HepG2 (cell line): ENCODE results near the gene TIPRL. TPM values are rescaled to one million over a fixed set of nuclear protein-coding genes. Genes with fewer than 3 reads are reported as not detected.

ENCODE experiments used
- ADNP ChIP-seq: sonication (generic); formaldehyde crosslinking; IDR thresholded peaks from 2 replicates; pipeline ENCODE4 v1.4.0; 2020; ENCODE audit warnings: missing genetic modification reagents
- ARNTL ChIP-seq: sonication (generic); formaldehyde crosslinking; IDR thresholded peaks from 2 replicates; pipeline ENCODE4 v1.4.0; 2020; ENCODE audit warnings: mild to moderate bottlenecking, missing genetic modification reagents
- KLF13 ChIP-seq: sonication (generic); formaldehyde crosslinking; IDR thresholded peaks from 2 replicates; pipeline ENCODE4 v1.4.0; 2020; ENCODE audit warnings: mild to moderate bottlenecking, missing genetic modification reagents
- MAFK ChIP-seq, 2 experiments: IDR thresholded peaks in 1 of 2; conservative IDR thresholded peaks in 1 of 2; 2 replicates each; pipeline ENCODE4 v1.6.1; 2011; ENCODE audit warnings: improper control_type of control experiment in 2 of 2, low read length in 2 of 2
- MXD1 ChIP-seq: sonication (generic); formaldehyde crosslinking; IDR thresholded peaks from 2 replicates; pipeline ENCODE4 v1.4.0; 2020; ENCODE audit warnings: mild to moderate bottlenecking, missing genetic modification reagents
- NRL ChIP-seq: sonication (generic); formaldehyde crosslinking; IDR thresholded peaks from 2 replicates; pipeline ENCODE4 v1.5.0; 2020; ENCODE audit warnings: missing genetic modification reagents, mild to moderate bottlenecking, moderate library complexity, borderline replicate concordance
- PCBP1 ChIP-seq: fragments of 200-400 bp; formaldehyde crosslinking; IDR thresholded peaks from 2 replicates; pipeline ENCODE4 v1.6.1; 2017; ENCODE audit warnings: mild to moderate bottlenecking, low read depth, low read length, borderline replicate concordance
- PREB ChIP-seq: sonication (generic); formaldehyde crosslinking; IDR thresholded peaks from 2 replicates; pipeline ENCODE4 v1.4.0; 2020; ENCODE audit warnings: missing genetic modification reagents
- PTBP1 ChIP-seq: fragments of 200-400 bp; formaldehyde crosslinking; IDR thresholded peaks from 2 replicates; pipeline ENCODE4 v1.6.1; 2018; ENCODE audit warnings: low read length, low read depth; ENCODE audit not compliant: poor library complexity, severe bottlenecking
- TGIF2 ChIP-seq: IDR thresholded peaks from 2 replicates; pipeline ENCODE4 v1.6.1; 2016; ENCODE audit warnings: control low read depth, missing compliant biosample characterization
- ZBTB43 ChIP-seq: sonication (generic); formaldehyde crosslinking; conservative IDR thresholded peaks from 2 replicates; pipeline ENCODE4 v1.4.0; 2020; ENCODE audit warnings: missing genetic modification reagents
- ZMYM3 ChIP-seq: sonication (generic); formaldehyde crosslinking; IDR thresholded peaks from 2 replicates; pipeline ENCODE4 v1.5.1; 2020; ENCODE audit warnings: mild to moderate bottlenecking, missing genetic modification reagents
- ZNF367 ChIP-seq: sonication (generic); formaldehyde crosslinking; IDR thresholded peaks from 2 replicates; pipeline ENCODE4 v1.4.0; 2020; ENCODE audit warnings: missing genetic modification reagents, borderline replicate concordance
- ZNF646 ChIP-seq: sonication (generic); formaldehyde crosslinking; IDR thresholded peaks from 2 replicates; pipeline ENCODE4 v1.9.0; 2021; ENCODE audit warnings: mild to moderate bottlenecking, missing genetic modification reagents
- polyA plus RNA-seq, 8 experiments: library from polyadenylated mRNA; depleted of rRNA in 3 of 8; stranded (reverse) in 7 of 8; unstranded in 1 of 8; fragments of >200 nt; fragmentation: Illumina TruSeq in 4 of 8; extraction: Trizol in 4 of 8; gene quantifications; 2 replicates each; pipeline versions ENCODE4 v1.2.1 to v1.2.3, GENCODE V29; 2011 to 2016; ENCODE audit warnings: low read depth in 4 of 8, missing spikeins in 1 of 8, mixed read lengths in 1 of 8; ENCODE audit not compliant: insufficient read depth in 1 of 8
- total RNA-seq, 5 experiments: library from RNA; depleted of rRNA; stranded (reverse); fragments of >200 nt; fragmentation: Illumina TruSeq; extraction: Trizol; gene quantifications; 2 replicates each; pipeline ENCODE4 v1.2.3, GENCODE V29; 2016; ENCODE audit warnings: low read depth in 1 of 5
- TF ChIP-seq, protein P1 (sequence below): sonication (generic); formaldehyde crosslinking; IDR thresholded peaks from 2 replicates; pipeline ENCODE4 v1.4.0; 2020; ENCODE audit warnings: mild to moderate bottlenecking, low read depth, missing genetic modification reagents
- TF ChIP-seq, protein P2 (sequence below): sonication (generic); formaldehyde crosslinking; IDR thresholded peaks from 2 replicates; pipeline ENCODE4 v1.4.0; 2020; ENCODE audit warnings: missing genetic modification reagents

TIPRL gene
- total and polyA plus RNA-seq, 2 of the 13 experiments (the other 11 are each of a cell fraction or from before 2014, with no cell fraction given): 10.1 to 22.8 TPM

DNA sequence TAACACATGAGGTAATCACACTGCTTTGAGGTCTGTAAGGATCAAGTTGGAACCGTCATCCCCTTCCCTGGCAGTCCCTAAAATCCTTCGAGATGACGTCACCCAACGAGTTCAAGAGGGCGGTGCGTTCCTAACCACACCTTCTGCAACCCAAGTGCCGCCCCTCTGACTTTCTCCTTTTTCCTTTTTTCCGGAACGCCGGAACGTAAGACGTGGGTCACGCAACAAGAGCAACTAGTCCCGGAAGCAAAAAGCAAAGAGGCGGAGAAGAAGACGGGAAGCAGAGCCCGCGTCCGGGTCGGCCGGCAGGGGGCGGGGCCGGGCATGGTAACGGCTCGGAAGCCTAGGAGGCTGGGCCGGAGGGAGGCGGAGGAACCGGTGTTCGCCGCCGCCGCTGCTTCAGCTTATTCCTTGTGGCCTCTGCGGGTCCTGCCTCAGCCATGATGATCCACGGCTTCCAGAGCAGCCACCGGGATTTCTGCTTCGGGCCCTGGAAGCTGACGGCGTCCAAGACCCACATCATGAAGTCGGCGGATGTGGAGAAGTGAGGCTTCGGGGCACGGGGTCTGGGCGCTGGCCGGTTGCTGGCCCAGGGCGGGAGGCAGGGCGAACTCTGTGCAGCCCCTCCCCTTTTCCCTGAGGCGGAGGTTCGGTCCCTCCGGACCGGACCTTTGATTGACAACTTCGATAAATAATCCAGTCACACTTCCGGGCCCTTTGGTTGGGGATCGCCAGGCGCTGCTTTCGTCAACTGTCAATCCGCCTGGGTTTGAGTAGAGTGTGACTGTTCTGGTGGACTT is at the start of gene TIPRL (continued):
- no peak; the same call in 1 of the 2 replicates for TF ChIP-seq ZNF646
- TF ChIP-seq ZMYM3 (CRISPR knock-in tag): no peak
- TF ChIP-seq ZNF367: no peak; the same call in 1 of the 2 replicates
- TF ChIP-seq, protein P1, sequence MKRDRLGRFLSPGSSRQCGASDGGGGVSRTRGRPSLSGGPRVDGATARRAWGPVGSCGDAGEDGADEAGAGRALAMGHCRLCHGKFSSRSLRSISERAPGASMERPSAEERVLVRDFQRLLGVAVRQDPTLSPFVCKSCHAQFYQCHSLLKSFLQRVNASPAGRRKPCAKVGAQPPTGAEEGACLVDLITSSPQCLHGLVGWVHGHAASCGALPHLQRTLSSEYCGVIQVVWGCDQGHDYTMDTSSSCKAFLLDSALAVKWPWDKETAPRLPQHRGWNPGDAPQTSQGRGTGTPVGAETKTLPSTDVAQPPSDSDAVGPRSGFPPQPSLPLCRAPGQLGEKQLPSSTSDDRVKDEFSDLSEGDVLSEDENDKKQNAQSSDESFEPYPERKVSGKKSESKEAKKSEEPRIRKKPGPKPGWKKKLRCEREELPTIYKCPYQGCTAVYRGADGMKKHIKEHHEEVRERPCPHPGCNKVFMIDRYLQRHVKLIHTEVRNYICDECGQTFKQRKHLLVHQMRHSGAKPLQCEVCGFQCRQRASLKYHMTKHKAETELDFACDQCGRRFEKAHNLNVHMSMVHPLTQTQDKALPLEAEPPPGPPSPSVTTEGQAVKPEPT: no peak
- no peak for TF ChIP-seq PCBP1
- TF ChIP-seq PREB: no peak
- TF ChIP-seq ADNP (CRISPR knock-in tag): no peak
- no peak for TF ChIP-seq TGIF2 (CRISPR knock-in tag)
- TF ChIP-seq NRL (CRISPR knock-in tag): peak; percentile 87
- TF ChIP-seq, protein P2, sequence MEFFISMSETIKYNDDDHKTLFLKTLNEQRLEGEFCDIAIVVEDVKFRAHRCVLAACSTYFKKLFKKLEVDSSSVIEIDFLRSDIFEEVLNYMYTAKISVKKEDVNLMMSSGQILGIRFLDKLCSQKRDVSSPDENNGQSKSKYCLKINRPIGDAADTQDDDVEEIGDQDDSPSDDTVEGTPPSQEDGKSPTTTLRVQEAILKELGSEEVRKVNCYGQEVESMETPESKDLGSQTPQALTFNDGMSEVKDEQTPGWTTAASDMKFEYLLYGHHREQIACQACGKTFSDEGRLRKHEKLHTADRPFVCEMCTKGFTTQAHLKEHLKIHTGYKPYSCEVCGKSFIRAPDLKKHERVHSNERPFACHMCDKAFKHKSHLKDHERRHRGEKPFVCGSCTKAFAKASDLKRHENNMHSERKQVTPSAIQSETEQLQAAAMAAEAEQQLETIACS (CRISPR knock-in tag): no peak
- no peak for TF ChIP-seq ZBTB43
- no peak for TF ChIP-seq PTBP1
- TF ChIP-seq KLF13 (CRISPR knock-in tag): peak; percentile 61; the same call in 1 of the 2 replicates
- no peak for TF ChIP-seq ARNTL (CRISPR knock-in tag)
- TF ChIP-seq MAFK (conservative IDR thresholded peaks at IDR 0.05 in 1 of 2, IDR thresholded peaks at IDR 0.05 in 1 of 2; ENCODE audit: low read length in 2 of 2): no peak
- TF ChIP-seq MXD1 (CRISPR knock-in tag): peak; percentile 72; the same call in 1 of the 2 replicates
